HL-60/S4 (cell line): ENCODE results near the gene TOPORS.
"Not testable (repeated sequence)": the region's sequence is repeated elsewhere in the genome, so short reads cannot be mapped to it uniquely, and the experiment has no call there.

Source experiments
- in situ Hi-C: fragments of 300-500 bp; cut with MboI; formaldehyde crosslinking; loops from 2 replicates; pipeline ENCODE4 v1.14.3; 2022; ENCODE audit warnings: low sequenced_read_pairs

TOPORS gene

GRCh38 chr9:32571969-32572899 is 19.8 kb upstream of the TOPORS start:
- in situ Hi-C loops: loop anchor here (10.0 to 25.0 kb wide), 2 partner anchors 187 to 665 kb away; partner anchors contain the start of genes ACO1 and SPINK4

- in situ Hi-C loops: loop anchor here (10.0 to 25.0 kb wide), 2 partner anchors 185 to 667 kb away; partner anchors contain the start of genes ACO1 and SPINK4
Observed at GRCh38 chr9:32570262-32570661, 17.9 kb upstream of the TOPORS start.

- in situ Hi-C loops: loop anchor here (25.0 kb wide), 1 partner anchor 671 kb away; the partner anchor contains the start of gene SPINK4
Observed at GRCh38 chr9:32566770-32567169, 14.4 kb upstream of the TOPORS start.

GRCh38 chr9:32565967-32566366 is 13.6 kb upstream of the TOPORS start:
- in situ Hi-C loops: loop anchor here (25.0 kb wide), 1 partner anchor 671 kb away; the partner anchor contains the start of gene SPINK4

- in situ Hi-C loops: loop anchor here (25.0 kb wide), 1 partner anchor 679 kb away; the partner anchor contains the start of gene SPINK4
Observed at GRCh38 chr9:32558408-32558934, 6.1 kb upstream of the TOPORS start.

GRCh38 chr9:32554591-32554990 is 2.2 kb upstream of the TOPORS start:
- in situ Hi-C loops: loop anchor here (25.0 kb wide), 1 partner anchor 683 kb away; the partner anchor contains the start of gene SPINK4

GRCh38 chr9:32554107-32554506 is 1.7 kb upstream of the TOPORS start:
- in situ Hi-C loops: loop anchor here (25.0 kb wide), 1 partner anchor 683 kb away; the partner anchor contains the start of gene SPINK4

GRCh38 chr9:32551276-32552051 is 922 bp downstream of the TOPORS start:
- in situ Hi-C loops: loop anchor here (25.0 kb wide), 1 partner anchor 686 kb away; the partner anchor contains the start of gene SPINK4

- in situ Hi-C loops: loop anchor here (25.0 kb wide), 1 partner anchor 687 kb away; the partner anchor contains the start of gene SPINK4
Observed at GRCh38 chr9:32550562-32551275, 1.7 kb downstream of the TOPORS start.

GRCh38 chr9:32550150-32550561 is 2.2 kb downstream of the TOPORS start:
- in situ Hi-C loops: loop anchor here (25.0 kb wide), 1 partner anchor 687 kb away; the partner anchor contains the start of gene SPINK4

- in situ Hi-C loops: not testable (repeated sequence)
Observed at GRCh38 chr9:32548213-32548612, 4.2 kb downstream of the TOPORS start.

GRCh38 chr9:32545884-32546283 is 6.5 kb downstream of the TOPORS start:
- in situ Hi-C loops: no loop called here

- in situ Hi-C loops: no loop called here
Observed at GRCh38 chr9:32543047-32543446, 9.3 kb downstream of the TOPORS start.

GRCh38 chr9:32533816-32534215 is 18.6 kb downstream of the TOPORS start:
- in situ Hi-C loops: no loop called here

GRCh38 chr9:32533336-32533735 is 19.1 kb downstream of the TOPORS start:
- in situ Hi-C loops: no loop called here

GRCh38 chr9:32526707-32527048 is 25.7 kb downstream of the TOPORS start:
- in situ Hi-C loops: no loop called here

- in situ Hi-C loops: no loop called here
Observed at GRCh38 chr9:32526041-32526706, 26.2 kb downstream of the TOPORS start, which contains the start of gene RIGI. RIGI (minus strand) TSS chr9:32526196; CDS start chr9:32526166, 30 bp downstream.

GRCh38 chr9:32525709-32526030 is 26.7 kb downstream of the TOPORS start:
- in situ Hi-C loops: no loop called here

GRCh38 chr9:32524892-32525708 is 27.3 kb downstream of the TOPORS start:
- in situ Hi-C loops: no loop called here
